Activated CD8-positive, alpha-beta memory T cell treated with anti-CD3 and anti-CD28 coated beads for 48 hours (primary cell): ENCODE results near the gene TPRA1.
A peak's percentile ranks its signal among the peaks of the same experiment; 100 is the strongest.

Source experiments
- DNase-seq, 3 experiments: peaks; one replicate each; pipeline ENCODE4 v3.0.0-alpha.2; 2020; ENCODE audit warnings: low read depth in 2 of 3, low spot score in 2 of 3

TPRA1 gene

DNA sequence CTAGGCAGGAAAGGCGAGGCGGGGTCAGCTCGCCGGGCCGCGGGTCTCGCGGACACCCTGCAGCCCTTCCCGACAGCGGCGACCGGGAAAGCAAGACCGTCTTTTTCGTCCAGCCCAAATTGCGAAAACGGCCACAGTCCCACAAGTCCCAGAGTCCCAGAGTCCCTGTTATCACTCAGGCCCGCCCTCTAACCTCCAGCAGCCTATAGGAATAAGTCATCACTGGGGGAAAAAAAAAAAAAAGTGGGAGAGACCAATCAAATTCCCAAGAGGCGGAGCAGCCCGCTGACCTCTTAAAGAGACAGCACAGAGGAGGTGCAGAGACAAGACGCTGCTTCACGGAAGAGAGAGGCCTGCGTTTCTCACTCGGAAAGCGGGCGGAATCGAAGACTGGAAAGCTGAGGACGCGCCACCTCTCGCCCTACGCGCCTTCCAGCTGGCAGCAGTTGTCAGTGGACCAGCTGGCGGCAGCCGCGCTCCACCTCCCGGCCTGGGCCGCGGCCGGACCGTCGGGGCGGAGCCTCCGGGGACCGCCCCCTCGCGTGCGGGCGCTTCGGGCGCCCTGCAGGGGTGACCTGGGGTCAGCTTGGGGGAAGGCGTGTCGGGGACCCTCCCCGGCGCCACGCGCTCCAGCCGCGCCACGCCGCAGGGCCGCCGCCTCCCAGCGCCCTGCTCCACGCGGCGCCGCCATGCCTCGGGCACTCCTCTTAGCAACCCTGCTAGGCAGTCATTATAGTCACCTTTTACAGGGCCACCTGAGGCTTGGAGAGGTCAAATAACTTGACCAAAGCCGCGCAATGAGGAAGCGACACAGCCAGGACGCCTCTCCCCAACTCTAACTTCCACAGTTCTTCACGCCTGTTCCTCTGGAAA, at the start of gene TPRA1:
Gene TPRA1 (minus strand): TSS at position 141 of the 873 bp plus-strand sequence. CDS start 10,587 bp downstream, outside the sequence.
- peak; percentile 51 to 69 (median 63) for DNase-seq

DNA sequence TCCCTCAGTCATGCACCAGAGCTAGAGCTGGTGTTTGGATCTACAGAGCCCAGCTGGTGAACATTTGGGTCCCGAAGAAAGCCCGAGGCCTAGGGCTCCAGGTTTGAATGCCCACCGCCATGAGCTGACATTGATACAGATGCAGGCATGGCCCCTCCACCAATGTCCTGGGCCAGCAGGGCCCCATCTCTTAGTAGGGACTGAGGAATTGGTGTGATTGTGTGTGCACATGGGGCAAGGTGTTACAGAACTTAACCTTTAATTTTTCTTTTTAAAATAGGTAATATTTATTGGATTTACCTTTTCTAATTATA, 49.5 kb upstream of the TPRA1 start:
- DNase-seq: no peak

DNA sequence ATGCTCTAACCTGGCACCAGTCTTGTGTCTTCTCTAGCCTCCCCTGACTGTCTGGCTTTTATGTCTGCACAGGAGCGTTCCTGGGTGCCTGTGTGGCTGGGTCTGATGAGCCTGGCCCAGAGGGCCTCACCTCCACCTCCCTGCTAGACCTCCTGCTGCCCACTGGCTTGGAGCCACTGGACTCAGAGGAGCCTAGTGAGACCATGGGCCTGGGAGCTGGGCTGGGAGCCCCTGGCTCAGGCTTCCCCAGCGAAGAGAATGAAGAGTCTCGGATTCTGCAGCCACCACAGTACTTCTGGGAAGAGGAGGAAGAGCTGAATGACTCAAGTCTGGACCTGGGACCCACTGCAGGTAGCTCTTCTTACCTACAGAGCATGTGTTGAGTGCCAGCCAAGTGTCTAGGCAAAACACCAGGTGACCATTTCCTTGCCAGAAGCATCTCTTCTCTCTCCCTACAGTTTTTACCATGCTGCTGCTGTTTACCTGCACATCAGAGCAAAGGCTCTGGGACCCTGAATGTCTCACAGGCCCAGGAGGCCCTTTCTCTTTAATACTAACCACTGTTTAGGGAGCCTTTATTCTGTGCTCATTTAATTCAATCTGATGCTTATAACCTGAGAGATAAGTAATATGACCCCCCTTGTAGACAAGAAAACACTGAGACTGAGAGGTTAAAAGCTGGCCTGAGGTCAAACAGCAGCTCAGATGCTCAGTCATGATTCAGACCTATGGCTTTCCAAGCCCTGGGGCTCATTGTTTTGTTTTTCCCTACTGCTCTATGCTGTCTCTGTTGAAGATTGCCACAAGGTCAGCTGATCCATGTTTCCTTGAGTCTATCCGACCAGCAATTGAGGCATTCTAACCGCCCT, 48.9 kb upstream of the TPRA1 start:
- no peak for DNase-seq

DNA sequence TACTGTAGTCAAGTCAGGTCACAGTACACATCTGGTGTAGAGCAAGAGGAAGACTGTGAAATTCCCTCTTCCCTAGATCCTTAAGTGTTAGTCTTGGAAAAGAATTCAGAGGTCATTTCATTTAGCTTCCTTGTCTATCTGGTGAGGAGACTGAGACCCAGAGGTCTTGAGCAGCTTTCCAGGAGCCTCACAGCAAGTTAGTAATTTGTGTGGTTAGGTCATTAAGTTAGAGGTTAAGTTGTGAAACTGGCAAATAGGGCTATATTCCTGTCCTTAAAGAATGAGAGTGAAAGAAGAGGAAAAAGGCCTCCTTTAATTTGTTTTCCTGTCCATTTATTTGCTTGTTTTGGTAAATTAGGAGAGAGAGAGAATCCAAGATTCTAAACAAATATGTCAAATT, 47.4 kb upstream of the TPRA1 start:
- no peak for DNase-seq

DNA sequence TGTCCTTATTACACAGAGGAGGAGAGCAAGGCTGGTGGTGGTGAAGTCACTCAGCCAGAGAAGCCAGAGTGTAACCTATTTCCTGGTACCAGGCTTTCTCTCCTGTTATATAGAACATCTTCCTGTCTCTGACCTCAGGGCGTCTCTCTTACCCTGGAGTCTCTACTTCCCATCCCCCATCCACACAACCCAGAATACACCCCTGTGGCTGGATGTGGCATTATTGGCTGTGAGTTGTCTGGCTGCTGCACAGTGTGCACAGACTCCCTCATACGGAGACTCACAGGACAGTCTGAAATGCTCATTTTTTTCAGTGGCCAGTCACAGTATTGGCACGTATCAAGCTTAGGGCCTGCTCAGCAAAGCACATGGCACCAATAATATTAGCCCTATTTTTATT, 47.0 kb upstream of the TPRA1 start:
- DNase-seq: no peak

DNA sequence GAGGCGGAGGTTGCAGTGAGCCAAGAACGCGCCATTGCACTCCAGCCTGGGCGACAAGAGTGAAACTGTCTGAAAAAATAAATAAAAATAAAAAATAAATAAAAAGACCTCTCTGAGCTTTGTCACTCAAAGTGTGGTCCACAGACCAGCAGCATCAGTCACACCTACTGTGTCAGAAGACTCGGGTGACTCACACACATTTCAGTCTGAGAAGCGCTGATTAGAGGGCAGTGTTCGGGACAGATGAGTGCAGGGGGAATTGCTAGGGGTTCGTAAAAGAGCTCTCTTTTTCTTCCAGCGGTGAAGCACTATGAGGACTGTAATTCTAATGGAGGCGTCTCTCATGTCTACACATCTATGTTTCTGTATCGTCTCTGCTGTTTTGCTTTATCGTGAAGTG, 44.1 kb upstream of the TPRA1 start:
- DNase-seq: no peak

DNA sequence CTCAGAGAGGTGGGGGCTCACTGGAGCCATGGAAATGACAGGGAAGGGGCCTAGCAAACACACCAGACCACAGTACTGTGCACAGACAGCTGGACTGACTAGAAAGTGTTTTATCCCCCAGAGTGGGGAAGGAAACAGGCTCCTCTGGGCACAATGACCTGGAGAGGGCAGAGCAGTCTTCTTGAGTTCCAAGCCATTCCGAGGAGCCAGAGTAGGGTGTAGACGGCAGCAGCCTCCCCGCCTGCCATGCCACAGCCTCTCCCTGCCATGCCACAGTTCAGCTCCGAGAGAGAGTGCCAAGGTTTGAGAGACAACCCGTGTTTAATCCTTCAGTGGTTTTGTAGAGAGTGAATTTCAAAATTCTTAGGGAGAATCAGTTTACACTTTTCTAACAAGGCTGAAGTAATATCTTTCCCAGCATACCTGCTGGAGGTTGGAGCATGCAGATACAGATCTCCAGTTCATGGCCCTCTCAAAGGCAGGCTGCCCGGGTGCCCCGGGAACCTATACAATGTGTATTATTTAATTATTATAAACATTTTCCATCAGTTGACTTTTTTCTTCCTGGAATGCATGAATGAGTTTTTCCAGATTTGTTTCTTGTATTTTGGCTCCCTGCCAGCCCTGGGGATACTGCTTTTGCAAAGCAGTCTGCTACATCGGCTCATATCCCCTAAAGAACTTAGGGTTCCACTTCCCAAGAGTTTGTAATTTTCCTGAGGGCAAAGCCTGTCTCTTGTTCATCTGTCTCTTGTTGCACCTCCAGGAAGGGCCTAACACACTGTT, 41.7 kb upstream of the TPRA1 start:
- DNase-seq: no peak

DNA sequence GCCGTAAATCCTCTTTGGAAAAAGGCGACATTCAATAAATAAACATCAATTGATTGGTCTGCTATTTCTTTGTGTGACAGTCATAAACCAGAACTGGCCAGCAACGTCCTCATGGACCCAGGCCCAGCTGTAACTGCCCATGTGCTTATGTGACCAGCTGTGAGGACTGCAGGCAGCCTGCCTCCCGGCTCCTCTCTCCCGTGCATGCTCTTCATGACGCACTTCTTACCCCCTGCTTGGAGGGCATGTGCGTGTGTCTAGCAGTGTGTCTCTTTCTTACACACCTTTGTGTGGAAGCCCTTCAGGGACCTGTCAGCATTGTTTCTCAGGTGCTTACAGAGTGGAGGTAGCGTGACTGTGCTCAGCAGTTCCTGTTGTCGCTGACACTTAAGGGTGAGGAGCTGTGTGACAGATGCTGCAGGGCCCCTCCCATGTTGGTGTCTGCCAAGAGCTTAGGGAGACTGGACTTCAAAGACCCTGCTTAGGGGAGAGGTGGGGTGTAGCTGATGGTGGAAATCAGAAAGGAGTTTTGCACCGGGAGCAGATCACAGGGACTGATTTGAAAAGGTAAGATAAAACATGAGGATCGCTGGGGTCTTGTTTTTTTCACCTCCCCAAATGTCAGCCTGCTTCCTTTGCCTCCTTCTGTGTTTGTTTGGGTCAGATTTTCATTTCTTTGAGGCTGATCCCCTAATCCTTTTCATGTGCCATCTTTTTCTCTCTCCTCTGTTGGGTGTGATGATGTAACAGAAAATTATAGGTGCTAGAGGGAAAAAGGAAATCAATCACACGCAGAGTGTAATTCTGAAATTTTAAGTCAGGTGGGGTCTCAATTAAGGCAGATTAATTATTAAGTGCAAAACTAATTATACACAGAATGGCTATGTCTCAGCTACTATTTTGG, 40.5 kb upstream of the TPRA1 start:
- no peak for DNase-seq

DNA sequence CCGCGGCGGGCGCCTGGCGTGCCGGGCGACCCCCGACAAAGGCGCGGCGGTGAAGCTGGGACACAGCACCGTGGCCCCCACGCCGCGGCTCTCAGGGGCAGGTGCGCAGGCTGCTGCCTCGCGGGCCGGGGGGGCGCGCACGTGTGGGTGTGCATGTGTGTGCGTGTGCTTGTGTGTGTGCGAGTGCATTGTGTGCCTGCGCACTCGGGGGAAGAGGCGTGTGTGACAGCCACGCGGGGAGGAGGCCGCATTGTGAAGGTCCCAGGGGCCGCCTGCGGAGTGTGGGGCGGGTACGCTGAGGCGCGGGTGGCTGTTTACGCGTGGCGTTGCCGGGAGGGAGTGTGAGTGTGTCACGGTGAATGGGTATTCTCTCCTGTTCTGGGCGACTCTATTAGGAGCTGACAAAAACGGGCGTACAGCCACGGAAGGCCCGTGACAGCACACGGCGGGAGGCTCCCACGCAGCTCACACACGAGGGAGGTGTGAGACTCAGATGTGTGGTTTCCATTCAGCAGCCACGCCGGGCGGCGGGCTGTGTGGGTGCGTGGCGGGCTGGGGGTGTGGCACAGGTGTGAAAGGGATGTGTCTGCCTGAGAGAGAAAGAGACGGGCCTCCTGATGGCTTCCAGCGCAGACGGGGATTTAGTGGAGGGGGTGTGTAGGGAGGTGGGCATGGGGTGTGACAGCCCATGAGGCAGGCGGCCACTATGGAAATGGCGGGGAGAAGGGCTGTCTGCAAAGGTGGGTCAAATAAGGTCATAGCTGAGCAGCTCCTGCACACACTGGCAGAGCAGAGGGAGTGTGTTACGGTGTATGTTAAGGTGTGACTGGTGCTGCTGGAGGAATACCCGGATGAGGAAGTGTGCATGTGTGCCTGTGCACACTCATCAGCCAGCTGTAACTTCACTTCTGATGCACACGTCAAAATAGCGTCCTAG, 39.2 kb upstream of the TPRA1 start:
- DNase-seq: no peak

DNA sequence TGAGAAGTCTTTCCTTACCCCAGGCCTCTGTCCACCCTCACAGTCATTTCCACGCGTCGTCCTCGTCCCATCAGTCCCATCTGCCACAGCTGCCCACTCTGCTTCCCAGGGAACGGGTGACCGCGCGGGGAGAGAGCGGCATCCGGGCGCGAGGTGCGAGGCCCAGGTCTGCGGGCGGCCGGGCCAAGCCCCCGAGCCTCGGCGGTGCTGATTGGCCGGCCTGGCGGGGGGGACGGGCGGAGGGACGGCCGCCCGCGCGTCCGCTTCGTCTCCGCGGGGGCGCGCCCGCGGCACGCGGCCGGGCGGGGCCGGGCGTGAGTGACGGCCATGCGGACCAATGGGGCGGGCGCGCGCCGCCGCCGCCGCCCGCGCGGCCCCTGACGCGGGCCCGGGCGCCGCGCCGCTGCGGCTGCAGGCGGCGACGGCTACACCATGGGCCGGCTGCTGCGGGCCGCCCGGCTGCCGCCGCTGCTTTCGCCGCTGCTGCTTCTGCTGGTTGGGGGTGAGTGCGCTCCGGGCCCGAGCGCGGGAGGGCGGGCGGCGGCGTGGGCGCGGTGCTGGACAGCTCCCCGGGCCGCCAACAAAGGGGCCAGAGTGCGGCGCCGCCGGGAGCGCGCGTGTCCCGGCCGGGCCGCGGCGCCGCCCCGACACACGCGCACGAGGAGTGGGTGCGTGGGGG, 38.4 kb upstream of the TPRA1 start, which contains the start of gene PODXL2:
Gene PODXL2 (plus strand): TSS at position 398 of the 679 bp plus-strand sequence. CDS start 35 bp downstream, at position 433.
- DNase-seq: no peak

DNA sequence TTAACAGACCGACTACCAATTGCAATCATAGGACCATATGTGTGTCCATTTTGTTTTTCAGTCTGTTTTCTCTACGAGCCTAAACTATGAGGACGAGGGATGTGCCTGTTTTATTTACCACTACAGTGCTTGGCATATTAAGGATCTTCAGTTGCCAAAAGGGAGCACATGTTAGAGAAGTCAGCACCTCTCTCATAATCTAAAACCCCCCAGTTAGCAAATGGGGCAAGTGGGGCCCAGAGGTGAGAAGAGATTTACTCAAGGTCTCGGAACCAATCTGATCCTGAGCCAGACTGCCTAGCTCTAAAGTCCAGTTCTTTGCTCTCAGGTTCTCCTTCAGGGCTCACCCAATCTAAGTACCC, 37.9 kb upstream of the TPRA1 start:
- no peak for DNase-seq

DNA sequence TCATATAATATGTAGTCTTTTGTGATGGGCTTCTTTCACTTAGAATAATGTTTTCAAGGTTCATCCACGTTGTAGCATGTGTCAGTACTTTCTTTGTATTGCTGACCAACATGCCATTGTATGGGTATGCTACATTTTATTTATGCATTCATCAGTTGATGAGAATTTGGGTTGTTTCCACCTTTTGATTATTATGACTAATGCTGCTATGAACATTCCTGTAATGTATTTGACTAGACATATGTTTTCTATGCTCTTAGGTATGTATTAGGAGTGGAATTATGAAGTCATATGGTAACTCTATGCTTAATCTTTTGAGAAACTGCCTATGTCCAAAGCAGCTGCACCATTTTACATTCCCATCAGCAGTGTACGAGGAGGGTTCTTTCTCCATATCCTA, 35.3 kb upstream of the TPRA1 start:
- no peak for DNase-seq

DNA sequence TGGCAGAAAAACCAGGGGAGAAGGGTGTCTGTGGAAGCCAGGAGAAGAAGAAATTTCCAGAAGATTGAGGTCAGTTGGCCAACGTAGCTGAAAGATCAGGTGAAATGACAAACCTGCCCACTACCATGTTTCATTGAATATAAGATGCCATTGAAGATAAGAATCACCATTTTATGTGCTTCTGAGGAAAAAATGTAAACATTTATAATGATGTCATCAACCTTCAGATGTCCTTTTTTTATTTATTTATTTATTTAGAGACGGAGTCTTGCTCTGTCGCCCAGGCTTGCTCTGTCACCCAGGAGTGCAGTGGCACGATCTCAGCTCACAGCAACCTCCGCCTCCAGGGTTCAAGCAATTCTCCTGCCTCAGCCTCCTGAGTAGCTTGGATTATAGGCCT, 33.5 kb upstream of the TPRA1 start:
- no peak for DNase-seq

DNA sequence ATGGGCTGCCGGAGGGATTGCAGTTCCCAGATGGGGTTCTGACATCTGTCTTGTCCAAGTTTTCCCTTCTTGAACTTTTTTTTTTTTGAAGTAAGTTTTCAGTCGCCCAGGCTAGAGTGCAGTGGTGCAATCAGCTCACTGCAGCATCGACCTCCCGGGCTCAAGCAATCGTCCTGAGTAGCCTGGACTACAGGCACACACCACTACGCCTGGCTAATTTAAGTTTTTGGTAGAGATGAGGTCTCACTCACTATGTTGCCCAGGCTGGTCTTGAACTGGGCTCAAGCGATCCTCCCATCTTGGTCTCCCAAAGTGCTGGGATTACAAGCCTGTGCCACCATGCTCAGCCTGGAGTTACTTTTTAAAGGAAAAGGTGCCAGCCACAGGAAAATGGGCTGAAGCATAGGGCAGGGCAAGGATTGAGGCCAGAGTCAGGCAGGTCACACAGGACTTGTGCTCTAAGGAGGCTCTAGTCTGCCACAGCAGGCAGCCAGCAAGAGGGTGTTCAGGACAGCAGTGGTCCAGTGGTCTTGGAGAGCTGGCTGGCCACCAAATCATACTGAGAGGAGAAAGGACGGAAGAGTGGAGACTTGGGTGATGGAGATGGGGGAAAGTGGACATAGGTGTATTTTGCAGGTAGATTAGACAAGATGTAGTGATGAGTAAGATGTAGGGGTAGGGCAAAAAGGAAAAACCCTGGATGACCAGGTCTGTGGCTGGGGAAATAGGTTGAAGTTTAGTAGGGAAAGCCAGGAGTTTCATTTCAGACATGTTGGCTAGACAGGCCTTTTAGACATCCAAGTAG, 32.4 kb upstream of the TPRA1 start:
- no peak for DNase-seq

DNA sequence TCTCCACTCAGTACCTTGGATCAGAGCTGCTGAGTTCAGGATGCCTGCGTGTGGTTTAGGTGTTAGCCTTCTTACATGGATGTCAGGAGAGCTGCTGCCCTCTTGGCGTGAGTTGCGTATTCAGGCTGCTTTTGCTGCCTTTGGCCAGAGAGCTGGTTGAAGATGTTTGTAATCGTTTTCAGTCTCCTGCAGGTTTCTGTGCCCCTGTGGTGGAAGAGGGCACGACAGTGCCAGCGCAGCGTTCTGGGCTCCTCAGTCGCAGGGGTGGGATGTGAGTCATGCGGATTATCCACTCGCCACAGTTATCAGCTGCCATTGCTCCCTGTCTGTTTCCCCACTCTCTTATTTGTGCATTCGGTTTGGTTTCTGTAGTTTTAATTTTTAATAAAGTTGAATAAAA, 31.5 kb upstream of the TPRA1 start:
- no peak for DNase-seq

DNA sequence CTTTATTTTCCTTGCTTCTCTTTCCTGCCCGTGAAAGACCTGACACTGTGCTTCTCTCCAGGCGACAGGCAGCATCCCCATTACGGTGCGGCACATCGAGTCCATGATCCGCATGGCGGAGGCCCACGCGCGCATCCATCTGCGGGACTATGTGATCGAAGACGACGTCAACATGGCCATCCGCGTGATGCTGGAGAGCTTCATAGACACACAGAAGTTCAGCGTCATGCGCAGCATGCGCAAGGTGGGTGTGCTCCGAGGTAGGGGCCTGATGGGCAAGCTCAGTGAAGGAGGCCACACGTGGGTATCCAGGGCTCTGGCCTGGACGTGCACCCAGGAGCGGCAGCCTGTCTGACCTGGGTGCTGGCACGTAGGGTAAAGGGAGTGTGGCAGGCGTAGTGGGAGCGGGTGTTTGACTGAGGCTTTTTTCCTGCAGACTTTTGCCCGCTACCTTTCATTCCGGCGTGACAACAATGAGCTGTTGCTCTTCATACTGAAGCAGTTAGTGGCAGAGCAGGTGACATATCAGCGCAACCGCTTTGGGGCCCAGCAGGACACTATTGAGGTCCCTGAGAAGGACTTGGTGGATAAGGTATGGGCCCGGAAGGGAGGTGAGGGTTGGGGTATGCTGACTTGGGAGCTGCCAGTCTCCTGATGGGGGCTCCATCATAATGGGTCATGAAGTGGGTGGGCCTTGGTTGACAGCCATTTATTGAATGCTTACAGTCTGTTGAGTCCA, 30.3 kb upstream of the TPRA1 start:
- DNase-seq: no peak

DNA sequence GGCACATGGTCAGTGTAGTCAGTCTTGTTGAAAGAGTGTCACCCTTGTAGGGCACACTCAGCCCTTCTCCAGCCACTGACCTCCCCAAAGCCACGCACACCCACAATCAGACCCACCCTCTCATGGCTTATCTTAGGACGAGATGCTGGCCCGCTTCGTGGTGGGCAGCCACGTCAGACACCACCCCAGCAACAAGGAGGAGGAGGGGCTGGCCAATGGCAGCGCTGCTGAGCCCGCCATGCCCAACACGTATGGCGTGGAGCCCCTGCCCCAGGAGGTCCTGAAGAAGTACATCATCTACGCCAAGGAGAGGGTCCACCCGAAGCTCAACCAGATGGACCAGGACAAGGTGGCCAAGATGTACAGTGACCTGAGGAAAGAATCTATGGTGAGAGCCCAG, 28.4 kb upstream of the TPRA1 start:
- no peak for DNase-seq
